OCI-LY7 (cell line): Measurements from ENCODE around the gene FIGLA.

ENCODE experiments used
- EZH2phosphoT487 ChIP-seq: fragments of 200-600 bp; sonication (generic); IDR thresholded peaks from 2 replicates; pipeline ENCODE4 v1.6.1; 2018; ENCODE audit warnings: low read depth, borderline replicate concordance, mild to moderate bottlenecking, mixed run types, antibody characterized with exemption, low read length, moderate library complexity, mixed read lengths
- TF ChIP-seq, protein P1 (sequence below): fragments of 200-600 bp; sonication (generic); conservative IDR thresholded peaks from 2 replicates; pipeline ENCODE4 v1.5.1; 2014; ENCODE audit warnings: mild to moderate bottlenecking, antibody characterized with exemption, low read length, moderate library complexity, mixed read lengths

DNA sequence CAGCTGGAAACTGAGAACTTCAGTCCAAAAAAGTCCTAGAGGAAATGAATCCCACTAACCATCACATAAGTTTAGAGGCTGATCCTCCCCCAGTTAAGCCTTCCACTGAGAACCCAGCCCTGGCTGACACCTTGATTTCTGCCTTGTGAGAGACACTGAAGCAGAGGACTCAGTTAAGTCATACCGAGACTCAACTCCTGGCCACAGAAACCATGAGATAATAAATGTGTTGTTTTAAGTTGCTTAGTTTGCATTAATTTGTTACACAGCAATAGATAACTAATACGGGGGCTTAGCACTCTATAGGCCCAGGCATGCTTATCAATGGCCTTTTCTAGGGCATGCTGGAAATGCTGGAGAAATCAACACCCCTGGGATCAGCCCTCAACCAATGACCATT lies 19.0 kb downstream of the FIGLA start:
- TF ChIP-seq, protein P1, sequence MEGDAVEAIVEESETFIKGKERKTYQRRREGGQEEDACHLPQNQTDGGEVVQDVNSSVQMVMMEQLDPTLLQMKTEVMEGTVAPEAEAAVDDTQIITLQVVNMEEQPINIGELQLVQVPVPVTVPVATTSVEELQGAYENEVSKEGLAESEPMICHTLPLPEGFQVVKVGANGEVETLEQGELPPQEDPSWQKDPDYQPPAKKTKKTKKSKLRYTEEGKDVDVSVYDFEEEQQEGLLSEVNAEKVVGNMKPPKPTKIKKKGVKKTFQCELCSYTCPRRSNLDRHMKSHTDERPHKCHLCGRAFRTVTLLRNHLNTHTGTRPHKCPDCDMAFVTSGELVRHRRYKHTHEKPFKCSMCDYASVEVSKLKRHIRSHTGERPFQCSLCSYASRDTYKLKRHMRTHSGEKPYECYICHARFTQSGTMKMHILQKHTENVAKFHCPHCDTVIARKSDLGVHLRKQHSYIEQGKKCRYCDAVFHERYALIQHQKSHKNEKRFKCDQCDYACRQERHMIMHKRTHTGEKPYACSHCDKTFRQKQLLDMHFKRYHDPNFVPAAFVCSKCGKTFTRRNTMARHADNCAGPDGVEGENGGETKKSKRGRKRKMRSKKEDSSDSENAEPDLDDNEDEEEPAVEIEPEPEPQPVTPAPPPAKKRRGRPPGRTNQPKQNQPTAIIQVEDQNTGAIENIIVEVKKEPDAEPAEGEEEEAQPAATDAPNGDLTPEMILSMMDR = no peak
- no peak for TF ChIP-seq EZH2phosphoT487
